ENCODE results near the gene GSPT2.
"Not testable (repeated sequence)": the region's sequence is repeated elsewhere in the genome, so short reads cannot be mapped to it uniquely, and the experiment has no call there.

Gene GSPT2

DNA sequence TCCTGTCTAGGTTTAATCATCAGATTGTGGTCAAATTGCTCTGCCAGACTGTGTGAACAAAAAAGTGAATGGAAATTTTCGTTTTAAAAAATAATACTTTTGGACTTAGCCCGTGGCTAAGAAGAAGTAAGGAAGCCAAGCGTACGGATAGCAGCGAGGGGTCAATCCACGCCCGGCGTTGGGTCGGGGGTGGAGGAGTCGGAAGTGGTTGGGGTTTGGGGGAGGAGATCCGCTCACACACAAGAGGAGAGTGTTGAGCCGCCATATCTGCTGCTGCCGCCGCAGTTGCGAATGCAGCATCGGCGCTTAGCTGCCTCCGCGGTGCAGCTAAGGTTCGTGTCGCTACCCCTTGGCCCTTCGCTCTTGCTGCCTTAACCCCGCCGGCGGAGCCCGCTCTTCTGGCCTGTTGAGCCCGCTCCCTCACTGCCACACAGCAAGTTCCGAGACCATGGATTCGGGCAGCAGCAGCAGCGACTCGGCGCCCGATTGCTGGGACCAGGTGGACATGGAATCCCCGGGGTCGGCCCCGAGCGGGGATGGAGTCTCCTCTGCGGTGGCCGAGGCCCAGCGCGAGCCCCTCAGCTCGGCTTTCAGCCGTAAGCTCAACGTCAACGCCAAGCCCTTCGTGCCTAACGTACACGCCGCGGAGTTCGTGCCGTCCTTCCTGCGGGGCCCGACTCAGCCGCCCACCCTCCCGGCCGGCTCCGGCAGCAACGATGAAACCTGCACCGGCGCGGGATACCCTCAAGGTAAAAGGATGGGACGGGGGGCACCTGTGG is at the start of gene GSPT2:
GSPT2 (plus strand) TSS at position 264 of the 779 bp plus-strand sequence; CDS start at position 449, 185 bp downstream.
- TF ChIP-seq YY1 (IDR thresholded peaks at IDR 0.05; ENCODE audit: low read depth) (no peak), RAD21 (IDR thresholded peaks at IDR 0.05; ENCODE audit: low read depth) (no peak), CEBPB (IDR thresholded peaks at IDR 0.05) (no peak), TAF1 (IDR thresholded peaks at IDR 0.05; ENCODE audit: low read depth) (no peak)
- TF ChIP-seq, protein P1, sequence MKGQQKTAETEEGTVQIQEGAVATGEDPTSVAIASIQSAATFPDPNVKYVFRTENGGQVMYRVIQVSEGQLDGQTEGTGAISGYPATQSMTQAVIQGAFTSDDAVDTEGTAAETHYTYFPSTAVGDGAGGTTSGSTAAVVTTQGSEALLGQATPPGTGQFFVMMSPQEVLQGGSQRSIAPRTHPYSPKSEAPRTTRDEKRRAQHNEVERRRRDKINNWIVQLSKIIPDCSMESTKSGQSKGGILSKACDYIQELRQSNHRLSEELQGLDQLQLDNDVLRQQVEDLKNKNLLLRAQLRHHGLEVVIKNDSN (IDR thresholded peaks at IDR 0.05): no peak

DNA sequence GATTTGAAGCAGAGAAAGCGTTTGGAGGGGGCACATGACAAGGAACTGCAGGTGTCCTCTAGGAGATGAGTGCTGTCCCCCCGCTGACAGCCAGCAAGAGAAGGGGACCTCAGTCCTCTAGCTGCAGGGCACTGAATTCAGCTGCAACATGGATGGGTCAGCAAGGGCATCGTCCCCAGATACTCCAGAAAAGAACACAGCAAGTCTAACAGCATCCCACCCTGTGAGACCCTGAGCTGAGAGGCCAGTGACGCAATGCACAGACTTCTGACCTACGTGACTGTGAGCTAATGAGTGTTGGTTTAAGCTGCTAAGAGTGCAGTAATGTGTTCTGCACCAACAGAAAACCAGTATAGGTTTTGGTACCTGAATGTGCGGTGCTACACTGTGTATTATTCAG is 49.0 kb upstream of the GSPT2 start:
- TF ChIP-seq FOXM1 (IDR thresholded peaks at IDR 0.05; ENCODE audit: borderline replicate concordance, low read depth): no peak
- no peak for TF ChIP-seq EGR1 (IDR thresholded peaks at IDR 0.05)
- TF ChIP-seq CREB1 (IDR thresholded peaks at IDR 0.05; ENCODE audit: low read depth): no peak
- TF ChIP-seq CEBPB (IDR thresholded peaks at IDR 0.05): no peak
- TF ChIP-seq TAF1 (IDR thresholded peaks at IDR 0.05; ENCODE audit: low read depth): no peak
- no peak for TF ChIP-seq ZBTB7A (IDR thresholded peaks at IDR 0.05; ENCODE audit: low read depth)
- no peak for TF ChIP-seq EP300 (IDR thresholded peaks at IDR 0.05; ENCODE audit: borderline replicate concordance)
- TF ChIP-seq TEAD4 (IDR thresholded peaks at IDR 0.05): no peak
- no peak for TF ChIP-seq YY1 (IDR thresholded peaks at IDR 0.05; ENCODE audit: low read depth)

DNA sequence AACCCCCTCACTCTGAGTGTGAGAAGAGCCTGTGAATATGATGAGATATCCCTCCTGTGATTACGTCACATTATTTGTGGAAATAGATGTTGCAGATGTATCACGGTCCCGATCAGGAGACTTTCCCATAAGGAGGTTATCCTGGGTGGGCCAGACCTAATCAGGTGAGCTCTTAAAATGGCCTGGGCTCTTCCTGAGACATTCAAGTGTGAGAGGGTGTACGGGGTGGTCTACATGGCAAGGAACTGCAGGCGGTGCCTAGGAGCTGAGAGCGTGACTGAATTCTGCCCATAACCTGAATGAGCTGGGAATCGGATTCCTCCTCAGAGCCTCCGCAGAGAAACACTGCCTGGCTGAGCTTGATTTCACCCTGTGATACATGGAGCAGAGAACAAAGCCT is 45.8 kb upstream of the GSPT2 start:
- no peak for TF ChIP-seq EP300 (IDR thresholded peaks at IDR 0.05; ENCODE audit: borderline replicate concordance)
- TF ChIP-seq, protein P2, sequence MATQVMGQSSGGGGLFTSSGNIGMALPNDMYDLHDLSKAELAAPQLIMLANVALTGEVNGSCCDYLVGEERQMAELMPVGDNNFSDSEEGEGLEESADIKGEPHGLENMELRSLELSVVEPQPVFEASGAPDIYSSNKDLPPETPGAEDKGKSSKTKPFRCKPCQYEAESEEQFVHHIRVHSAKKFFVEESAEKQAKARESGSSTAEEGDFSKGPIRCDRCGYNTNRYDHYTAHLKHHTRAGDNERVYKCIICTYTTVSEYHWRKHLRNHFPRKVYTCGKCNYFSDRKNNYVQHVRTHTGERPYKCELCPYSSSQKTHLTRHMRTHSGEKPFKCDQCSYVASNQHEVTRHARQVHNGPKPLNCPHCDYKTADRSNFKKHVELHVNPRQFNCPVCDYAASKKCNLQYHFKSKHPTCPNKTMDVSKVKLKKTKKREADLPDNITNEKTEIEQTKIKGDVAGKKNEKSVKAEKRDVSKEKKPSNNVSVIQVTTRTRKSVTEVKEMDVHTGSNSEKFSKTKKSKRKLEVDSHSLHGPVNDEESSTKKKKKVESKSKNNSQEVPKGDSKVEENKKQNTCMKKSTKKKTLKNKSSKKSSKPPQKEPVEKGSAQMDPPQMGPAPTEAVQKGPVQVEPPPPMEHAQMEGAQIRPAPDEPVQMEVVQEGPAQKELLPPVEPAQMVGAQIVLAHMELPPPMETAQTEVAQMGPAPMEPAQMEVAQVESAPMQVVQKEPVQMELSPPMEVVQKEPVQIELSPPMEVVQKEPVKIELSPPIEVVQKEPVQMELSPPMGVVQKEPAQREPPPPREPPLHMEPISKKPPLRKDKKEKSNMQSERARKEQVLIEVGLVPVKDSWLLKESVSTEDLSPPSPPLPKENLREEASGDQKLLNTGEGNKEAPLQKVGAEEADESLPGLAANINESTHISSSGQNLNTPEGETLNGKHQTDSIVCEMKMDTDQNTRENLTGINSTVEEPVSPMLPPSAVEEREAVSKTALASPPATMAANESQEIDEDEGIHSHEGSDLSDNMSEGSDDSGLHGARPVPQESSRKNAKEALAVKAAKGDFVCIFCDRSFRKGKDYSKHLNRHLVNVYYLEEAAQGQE (IDR thresholded peaks at IDR 0.05; ENCODE audit: low read depth): no peak

DNA sequence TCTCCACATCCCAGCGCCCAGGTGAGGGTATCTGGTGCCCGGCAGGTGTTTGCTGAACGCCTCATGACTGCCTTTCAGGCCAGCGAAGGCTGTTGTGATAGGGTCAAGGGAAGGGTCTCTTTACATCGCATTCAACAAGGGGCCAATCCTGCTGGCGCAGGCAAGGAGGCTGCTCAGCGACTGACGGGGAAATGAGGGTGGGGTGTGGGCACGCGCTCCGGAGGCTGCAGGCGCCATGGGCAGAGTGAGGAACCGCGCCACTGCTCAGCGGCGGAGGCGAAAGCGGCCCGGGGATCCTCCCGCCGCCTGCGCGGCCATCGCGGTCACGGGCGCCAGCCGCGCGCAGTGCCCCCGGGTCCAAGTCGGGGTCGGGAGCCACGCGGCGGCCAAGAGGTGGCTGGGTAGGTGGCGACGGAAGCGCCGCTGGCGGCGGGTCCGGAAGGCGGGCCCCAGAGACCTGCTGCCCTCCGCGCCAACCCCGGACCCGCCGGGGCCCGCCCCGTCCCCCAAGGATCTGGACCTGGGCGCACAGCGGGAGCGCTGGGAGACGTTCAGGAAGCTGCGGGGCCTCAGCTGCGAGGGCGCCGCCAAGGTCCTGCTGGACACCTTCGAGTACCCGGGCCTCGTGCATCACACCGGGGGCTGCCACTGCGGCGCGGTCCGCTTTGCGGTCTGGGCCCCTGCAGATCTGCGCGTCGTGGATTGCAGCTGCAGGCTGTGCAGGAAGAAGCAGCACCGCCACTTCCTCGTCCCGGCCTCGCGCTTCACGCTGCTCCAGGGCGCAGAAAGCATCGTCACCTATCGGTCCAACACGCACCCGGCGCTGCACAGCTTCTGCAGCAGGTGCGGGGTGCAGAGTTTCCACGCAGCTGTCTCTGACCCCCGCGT is 32.7 kb upstream of the GSPT2 start, which contains the start of gene CENPVL1:
CENPVL1 (plus strand) TSS at position 236 of the 888 bp plus-strand sequence; CDS start at position 236, 0 bp downstream.
- not testable (repeated sequence) for TF ChIP-seq TAF1, YY1 (IDR thresholded peaks at IDR 0.05; ENCODE audit: low read depth)
- TF ChIP-seq, protein P3, sequence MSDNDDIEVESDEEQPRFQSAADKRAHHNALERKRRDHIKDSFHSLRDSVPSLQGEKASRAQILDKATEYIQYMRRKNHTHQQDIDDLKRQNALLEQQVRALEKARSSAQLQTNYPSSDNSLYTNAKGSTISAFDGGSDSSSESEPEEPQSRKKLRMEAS (IDR thresholded peaks at IDR 0.05): not testable (repeated sequence)

DNA sequence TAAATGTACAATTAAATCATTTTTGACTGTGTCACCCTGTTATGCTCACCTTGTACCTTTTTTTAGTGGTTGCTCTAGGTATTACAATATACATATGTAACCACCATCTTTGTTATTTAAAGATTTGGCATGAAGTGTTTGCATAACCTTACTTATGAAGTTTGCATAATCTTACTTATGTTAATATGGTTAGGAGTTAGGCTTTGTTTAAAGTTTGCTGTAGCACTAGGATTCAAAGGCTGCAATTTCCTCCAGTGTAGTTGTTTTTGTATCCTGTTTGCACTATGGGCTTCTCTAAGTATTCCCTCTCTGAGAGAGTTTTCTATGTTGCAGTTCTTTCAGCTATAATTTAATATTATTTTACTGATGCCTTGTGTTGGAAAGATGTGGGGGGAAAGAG is 15.0 kb upstream of the GSPT2 start:
- TF ChIP-seq YY1 (IDR thresholded peaks at IDR 0.05; ENCODE audit: low read depth): no peak

DNA sequence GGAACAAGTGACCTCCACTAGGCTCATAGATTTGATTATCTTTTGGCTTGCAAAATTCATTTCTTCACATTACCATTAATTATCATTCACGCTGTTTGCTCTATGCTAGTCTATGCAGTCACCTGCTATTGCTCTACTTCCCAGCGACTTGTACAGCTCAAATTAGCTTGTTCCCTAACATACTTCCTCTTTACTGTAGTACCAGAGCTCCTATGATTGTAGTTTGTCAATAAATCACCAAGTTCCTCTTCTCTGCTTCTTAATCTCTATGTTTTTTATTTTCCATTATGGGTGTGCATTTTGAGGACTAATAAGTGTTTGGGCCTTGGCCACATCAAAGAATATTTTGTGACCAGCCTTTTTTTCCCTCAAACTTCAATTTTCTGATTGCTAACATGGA is 6.2 kb upstream of the GSPT2 start:
- no peak for TF ChIP-seq TAF1 (IDR thresholded peaks at IDR 0.05; ENCODE audit: low read depth)
- no peak for TF ChIP-seq FOXM1 (IDR thresholded peaks at IDR 0.05; ENCODE audit: borderline replicate concordance, low read depth)
- no peak for TF ChIP-seq CEBPB (IDR thresholded peaks at IDR 0.05)
- TF ChIP-seq CREB1 (IDR thresholded peaks at IDR 0.05; ENCODE audit: low read depth): no peak
- no peak for TF ChIP-seq ZBTB7A (IDR thresholded peaks at IDR 0.05; ENCODE audit: low read depth)
- TF ChIP-seq EGR1 (IDR thresholded peaks at IDR 0.05): no peak
- TF ChIP-seq, protein P2 (IDR thresholded peaks at IDR 0.05; ENCODE audit: low read depth): no peak
- no peak for TF ChIP-seq TCF12 (IDR thresholded peaks at IDR 0.05; ENCODE audit: low read depth)
- no peak for TF ChIP-seq NFIC (IDR thresholded peaks at IDR 0.05)
- TF ChIP-seq YY1 (IDR thresholded peaks at IDR 0.05; ENCODE audit: low read depth): no peak

DNA sequence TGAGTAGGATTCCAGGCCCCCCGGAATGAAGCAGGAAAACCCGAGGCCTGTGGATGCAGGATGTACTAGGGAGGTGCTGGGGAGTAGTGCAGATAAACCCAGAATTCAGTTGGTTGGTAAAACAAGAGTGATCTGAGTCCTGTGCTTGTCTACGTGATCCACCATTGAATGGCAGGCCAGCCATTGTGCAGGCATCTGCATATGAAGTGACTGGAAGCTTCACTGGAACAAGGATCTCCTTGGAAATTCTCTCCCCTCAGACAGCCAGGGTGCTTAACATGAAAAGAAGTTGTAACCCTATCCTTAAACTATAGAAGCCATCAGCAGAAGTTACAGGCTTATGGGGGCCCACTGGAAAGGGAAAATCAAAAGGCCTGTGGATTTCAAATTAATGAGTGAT is 656 bp upstream of the GSPT2 start:
- TF ChIP-seq, protein P1 (IDR thresholded peaks at IDR 0.05): no peak
- no peak for TF ChIP-seq EGR1 (IDR thresholded peaks at IDR 0.05)
- no peak for TF ChIP-seq NFIC (IDR thresholded peaks at IDR 0.05)
- no peak for TF ChIP-seq YY1 (IDR thresholded peaks at IDR 0.05; ENCODE audit: low read depth)
- TF ChIP-seq TAF1 (IDR thresholded peaks at IDR 0.05; ENCODE audit: low read depth): no peak
- TF ChIP-seq CEBPB (IDR thresholded peaks at IDR 0.05): no peak
- TF ChIP-seq TCF12 (IDR thresholded peaks at IDR 0.05; ENCODE audit: low read depth): no peak
- TF ChIP-seq TEAD4 (IDR thresholded peaks at IDR 0.05): no peak
- no peak for TF ChIP-seq ZBTB7A (IDR thresholded peaks at IDR 0.05; ENCODE audit: low read depth)
- TF ChIP-seq FOXM1 (IDR thresholded peaks at IDR 0.05; ENCODE audit: borderline replicate concordance, low read depth): no peak
- TF ChIP-seq, protein P3 (IDR thresholded peaks at IDR 0.05): no peak
- TF ChIP-seq, protein P2 (IDR thresholded peaks at IDR 0.05; ENCODE audit: low read depth): no peak
- TF ChIP-seq RAD21 (IDR thresholded peaks at IDR 0.05; ENCODE audit: low read depth): no peak
